Suppressor macrophage treated with lipopolysaccharide for 1 hour (primary cell): ENCODE measurements around the gene OPRD1.
A peak's percentile ranks its signal among the peaks of the same experiment; 100 is the strongest.

Source experiments
- DNase-seq, 3 donors: peaks; one replicate each; pipeline ENCODE4 v3.0.0-alpha.2; 2020 to 2022

Gene OPRD1

GRCh38 chr1:28914228-28915030 is 102.5 kb downstream of the OPRD1 start, which contains the start of gene EPB41:
TSS of gene EPB41 (plus strand) at chr1:28914569. CDS start at chr1:28987438, 72,869 bp downstream.
- peak; percentile 86 to 93 (median 88) for DNase-seq

DNA sequence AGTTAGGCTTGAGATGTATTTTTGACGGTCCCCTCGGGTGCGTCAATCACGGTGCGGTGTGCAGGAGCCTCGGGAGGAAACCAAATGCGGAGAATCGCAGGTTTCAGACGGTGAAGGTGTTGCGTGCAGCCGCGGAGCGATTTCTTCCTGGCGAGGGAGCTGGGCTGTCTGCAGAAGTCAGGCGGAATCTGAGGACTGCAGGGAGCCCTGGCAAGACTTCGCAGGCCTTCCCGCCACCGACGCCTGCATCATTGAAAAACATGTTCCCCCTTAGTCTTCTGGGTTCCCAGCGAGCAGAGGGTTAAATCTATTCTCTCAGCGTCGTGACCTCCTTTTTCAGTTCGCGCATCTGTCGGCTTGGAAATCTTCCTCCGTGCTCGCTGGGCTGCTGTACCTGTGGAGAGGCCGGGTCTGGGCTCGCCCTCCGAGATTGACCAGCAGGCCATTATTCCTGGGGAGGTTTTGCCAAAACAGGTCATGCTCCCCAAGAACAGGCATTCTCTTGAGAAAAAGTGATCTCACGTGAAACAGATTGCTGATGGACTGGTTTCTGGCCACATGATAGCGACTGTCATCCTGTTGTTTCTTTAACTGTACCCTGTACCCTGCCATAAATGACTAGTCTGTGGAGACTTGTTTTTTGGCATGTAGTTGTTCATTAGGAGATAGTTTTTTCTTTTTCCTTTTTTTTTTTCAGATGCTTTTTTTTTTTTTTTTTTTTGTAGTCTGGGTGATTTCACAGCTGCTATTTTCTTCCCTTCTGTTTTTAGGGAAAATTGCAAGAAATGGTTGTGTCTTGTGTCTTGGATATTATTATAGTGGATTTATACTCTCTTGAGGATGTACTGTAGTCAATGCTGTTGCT is 103.3 kb downstream of the OPRD1 start:
- DNase-seq: peak in 1 of 3 donors; percentile 11

DNA sequence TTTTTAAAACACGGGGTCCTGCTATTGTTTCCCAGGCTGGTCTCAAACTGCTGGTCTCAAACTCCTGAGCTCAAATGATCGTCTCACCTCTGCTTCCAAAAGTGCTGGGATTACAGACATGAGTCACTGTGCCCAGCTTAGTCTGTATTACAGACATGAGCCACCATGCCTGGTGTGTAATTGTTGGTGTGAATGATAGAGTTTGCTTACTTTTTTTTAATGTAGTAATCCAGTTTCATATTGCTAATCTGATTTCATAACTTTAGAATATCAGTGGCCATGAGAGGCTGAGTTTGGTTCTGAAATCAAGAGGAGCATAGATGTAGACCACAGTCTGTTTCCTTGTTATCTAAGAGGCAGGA is 105.8 kb downstream of the OPRD1 start:
- DNase-seq: no peak
